A673 (cell line): Measurements from ENCODE around the gene NANOG. TPM values are rescaled to one million over a fixed set of nuclear protein-coding genes. Genes with fewer than 3 reads are reported as not detected.
"Not testable (repeated sequence)": the region's sequence is repeated elsewhere in the genome, so short reads cannot be mapped to it uniquely, and the experiment has no call there.

Experiments used
- BruUV-seq: library from RNA; stranded (reverse); fragments of 400-500 nt; replicated peaks from 2 replicates; lab custom pipeline; 2021; lab: Mats Ljungman, UMichigan
- CTCF ChIA-PET: fragments of 300-600 bp; sonication (Branson Sonifier 250); formaldehyde crosslinking; loops from one replicate; lab custom pipeline; 2022; ENCODE audit warnings: antibody characterized with exemption; lab: Charles Lee
- POLR2A ChIA-PET: fragments of 300-600 bp; sonication (Branson Sonifier 250); formaldehyde crosslinking; loops from one replicate; lab custom pipeline; 2022; ENCODE audit warnings: antibody characterized with exemption; ENCODE audit not compliant: low non-redundant PET; lab: Charles Lee
- DNase-seq: peaks from one replicate; pipeline ENCODE4 v3.0.0-alpha.2; 2015; ENCODE audit warnings: low spot score
- H3K27ac ChIP-seq: fragments of 200-600 bp; sonication (generic); 2 replicates; pipeline ENCODE4 v1.5.1; 2016; ENCODE audit warnings: mixed run types, low read depth, mild to moderate bottlenecking, mixed read lengths, antibody characterized with exemption, low read length; ENCODE audit not compliant: poor library complexity, severe bottlenecking
- H3K27me3 ChIP-seq: fragments of 200-600 bp; sonication (generic); replicated peaks from 2 replicates; pipeline ENCODE4 v1.6.1; 2017; ENCODE audit warnings: mixed run types, low read depth, mild to moderate bottlenecking, mixed read lengths, antibody characterized with exemption, low read length; ENCODE audit not compliant: insufficient read depth, poor library complexity
- H3K36me3 ChIP-seq: fragments of 200-600 bp; sonication (generic); 2 replicates; pipeline ENCODE4 v1.6.1; 2016; ENCODE audit warnings: mixed run types, mild to moderate bottlenecking, mixed read lengths, antibody characterized with exemption, low read length; ENCODE audit not compliant: insufficient read depth, poor library complexity, severe bottlenecking
- H3K4me1 ChIP-seq: fragments of 200-600 bp; sonication (generic); 2 replicates; pipeline ENCODE4 v1.6.1; 2017; ENCODE audit warnings: mixed run types, mild to moderate bottlenecking, mixed read lengths, antibody characterized with exemption, low read length; ENCODE audit not compliant: insufficient read depth, poor library complexity, severe bottlenecking
- H3K4me3 ChIP-seq: fragments of 200-600 bp; sonication (generic); 2 replicates; pipeline ENCODE4 v1.5.1; 2016; ENCODE audit warnings: low read depth, mixed run types, mild to moderate bottlenecking, mixed read lengths, low read length; ENCODE audit not compliant: poor library complexity, severe bottlenecking
- H3K9me3 ChIP-seq: fragments of 200-600 bp; sonication (generic); 2 replicates; pipeline ENCODE4 v1.6.1; 2016; ENCODE audit warnings: mixed run types, low read depth, mild to moderate bottlenecking, mixed read lengths, antibody characterized with exemption, low read length; ENCODE audit not compliant: poor library complexity, severe bottlenecking
- EZH2 ChIP-seq: fragments of 200-600 bp; sonication (generic); IDR thresholded peaks from 2 replicates; pipeline ENCODE4 v1.6.1; 2017; ENCODE audit warnings: borderline replicate concordance, low read depth, mild to moderate bottlenecking, mixed read lengths, antibody characterized with exemption, low read length; ENCODE audit not compliant: poor library complexity, severe bottlenecking
- intact Hi-C: fragments of 100-400 bp; cut with micrococcal nuclease; formaldehyde crosslinking; loops from one replicate; pipeline ENCODE4 v1.10.0; 2022; ENCODE audit not compliant: unreplicated experiment
- total RNA-seq: library from RNA; stranded (reverse); gene quantifications from 2 replicates; pipeline ENCODE4 v1.2.3, GENCODE V29; 2021
- TF ChIP-seq, protein P1 (sequence below): fragments of 300-800, 200-600 bp; sonication (generic); conservative IDR thresholded peaks from 2 replicates; pipeline ENCODE4 v1.5.1; 2017; ENCODE audit warnings: low read depth, mild to moderate bottlenecking, antibody characterized with exemption, low read length, moderate library complexity, mixed read lengths

NANOG gene
- total RNA-seq, 1 experiment from 2014 or later: not detected

DNA sequence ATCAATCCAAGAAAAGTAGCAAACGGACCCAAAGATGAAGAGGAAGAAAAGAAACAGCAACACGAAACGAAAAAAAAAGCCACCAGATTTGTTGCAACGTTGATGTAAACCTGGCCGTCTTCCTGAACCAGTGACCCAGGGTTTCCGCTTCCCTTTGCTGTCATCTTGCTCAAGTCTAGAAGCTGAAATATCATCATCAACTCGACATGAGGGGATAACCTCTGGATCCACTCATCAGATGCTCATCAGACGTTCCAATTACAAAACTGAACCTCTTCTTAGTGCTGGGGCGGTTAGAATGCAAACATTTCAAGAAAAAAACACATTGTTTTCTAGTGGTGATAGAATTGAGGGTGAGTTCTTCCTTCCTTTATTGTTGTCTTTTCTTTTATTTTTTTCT, 54.4 kb downstream of the NANOG start:
- H3K27me3 ChIP-seq, H3K4me3 ChIP-seq, BruUV-seq, H3K4me1 ChIP-seq, H3K36me3 ChIP-seq, H3K27ac ChIP-seq, H3K9me3 ChIP-seq, intact Hi-C loops, DNase-seq, CTCF ChIA-PET: not testable (repeated sequence)
- POLR2A ChIA-PET: interaction anchor here (0.7 kb wide), 1 partner anchor 52 kb away, joined by 3 read pairs; no protein-coding TSS in a partner anchor

- H3K4me1 ChIP-seq: no peaks in the 10 kb centered on the region
- H3K36me3 ChIP-seq: no peaks in the 10 kb centered on the region
- no peak for DNase-seq
- H3K4me3 ChIP-seq: no peak overlapping the region
- no peaks in the 10 kb centered on the region for H3K27me3 ChIP-seq
- no peak overlapping the region for H3K27ac ChIP-seq
- ChIA-PET POLR2A (interaction anchor here (0.7 kb wide), 1 partner anchor 53 kb away, joined by 3 read pairs; no protein-coding TSS in a partner anchor), CTCF (no interaction called here)
- TF ChIP-seq EZH2: no peak
- TF ChIP-seq, protein P1, sequence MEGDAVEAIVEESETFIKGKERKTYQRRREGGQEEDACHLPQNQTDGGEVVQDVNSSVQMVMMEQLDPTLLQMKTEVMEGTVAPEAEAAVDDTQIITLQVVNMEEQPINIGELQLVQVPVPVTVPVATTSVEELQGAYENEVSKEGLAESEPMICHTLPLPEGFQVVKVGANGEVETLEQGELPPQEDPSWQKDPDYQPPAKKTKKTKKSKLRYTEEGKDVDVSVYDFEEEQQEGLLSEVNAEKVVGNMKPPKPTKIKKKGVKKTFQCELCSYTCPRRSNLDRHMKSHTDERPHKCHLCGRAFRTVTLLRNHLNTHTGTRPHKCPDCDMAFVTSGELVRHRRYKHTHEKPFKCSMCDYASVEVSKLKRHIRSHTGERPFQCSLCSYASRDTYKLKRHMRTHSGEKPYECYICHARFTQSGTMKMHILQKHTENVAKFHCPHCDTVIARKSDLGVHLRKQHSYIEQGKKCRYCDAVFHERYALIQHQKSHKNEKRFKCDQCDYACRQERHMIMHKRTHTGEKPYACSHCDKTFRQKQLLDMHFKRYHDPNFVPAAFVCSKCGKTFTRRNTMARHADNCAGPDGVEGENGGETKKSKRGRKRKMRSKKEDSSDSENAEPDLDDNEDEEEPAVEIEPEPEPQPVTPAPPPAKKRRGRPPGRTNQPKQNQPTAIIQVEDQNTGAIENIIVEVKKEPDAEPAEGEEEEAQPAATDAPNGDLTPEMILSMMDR: no peak
- BruUV-seq: no TSS peak
- intact Hi-C loops: no loop called here
- H3K9me3 ChIP-seq: no peaks in the 10 kb centered on the region
Measured at GRCh38 chr12:7844116-7844515, 54.9 kb downstream of the NANOG start.

GRCh38 chr12:7847226-7848097, 58.3 kb downstream of the NANOG start:
- H3K9me3 ChIP-seq, H3K4me3 ChIP-seq, POLR2A ChIA-PET, intact Hi-C loops, BruUV-seq, DNase-seq, H3K27ac ChIP-seq, H3K4me1 ChIP-seq, H3K36me3 ChIP-seq: not testable (repeated sequence)
- H3K27me3 ChIP-seq: peaks cover 15% of the 10 kb centered on the region
- CTCF ChIA-PET: interaction anchor here (0.7 kb wide), 1 partner anchor 199 kb away, joined by 4 read pairs; no protein-coding TSS in a partner anchor

DNA sequence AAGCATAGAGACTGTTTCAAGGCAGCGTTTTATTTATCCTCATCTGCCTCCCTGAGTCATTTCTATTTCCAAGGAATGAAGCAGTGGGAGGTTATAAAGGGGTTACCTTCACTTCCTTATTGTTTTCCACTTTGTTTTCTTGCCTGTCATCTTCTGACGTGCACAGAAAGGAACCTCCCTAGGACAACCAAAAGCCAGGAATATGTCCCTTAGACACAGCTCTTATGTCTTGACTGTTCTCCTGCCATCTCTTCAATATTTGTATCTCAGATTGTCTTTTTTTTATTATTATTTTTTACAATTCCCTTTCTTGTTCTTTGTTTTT, 58.9 kb downstream of the NANOG start:
- H3K36me3 ChIP-seq, H3K4me3 ChIP-seq, BruUV-seq, intact Hi-C loops, DNase-seq, H3K4me1 ChIP-seq, H3K27ac ChIP-seq, CTCF ChIA-PET, POLR2A ChIA-PET, H3K9me3 ChIP-seq: not testable (repeated sequence)
- H3K27me3 ChIP-seq: peaks cover 15% of the 10 kb centered on the region

Other genes starting within 250 kb of the NANOG start
- gene APOBEC1, start 123.5 kb upstream of the NANOG start, total RNA-seq: not detected in 2 replicates
- not detected in 2 replicates for gene GDF3, start 93.6 kb upstream of the NANOG start, total RNA-seq
- not detected in 2 replicates for gene DPPA3, start 78.0 kb upstream of the NANOG start, total RNA-seq
- not detected in 2 replicates for gene CLEC4C, start 42.0 kb upstream of the NANOG start, total RNA-seq
- not detected in 2 replicates for gene NANOGNB, start 24.2 kb upstream of the NANOG start, total RNA-seq
- gene SLC2A14, start 83.5 kb downstream of the NANOG start, total RNA-seq: 0.09 and 0.20 TPM in 2 replicates
- 23.0 and 30.2 TPM in 2 replicates for gene SLC2A3, start 146.8 kb downstream of the NANOG start, total RNA-seq
- 13.9 and 14.6 TPM in 2 replicates for gene FOXJ2, start 243.3 kb downstream of the NANOG start, total RNA-seq